SKM-1 (cell line): ENCODE data around the gene USP12.
"Not testable (repeated sequence)": the region's sequence is repeated elsewhere in the genome, so short reads cannot be mapped to it uniquely, and the experiment has no call there.

ENCODE experiments used
- DNase-seq: peaks from one replicate; lab custom pipeline; 2025; ENCODE audit not compliant: unreplicated experiment; lab: John Stamatoyannopoulos, UW

The USP12 gene

GRCh38 chr13:27124571-27124970 is 47.0 kb downstream of the USP12 start:
- no peak for DNase-seq

DNA sequence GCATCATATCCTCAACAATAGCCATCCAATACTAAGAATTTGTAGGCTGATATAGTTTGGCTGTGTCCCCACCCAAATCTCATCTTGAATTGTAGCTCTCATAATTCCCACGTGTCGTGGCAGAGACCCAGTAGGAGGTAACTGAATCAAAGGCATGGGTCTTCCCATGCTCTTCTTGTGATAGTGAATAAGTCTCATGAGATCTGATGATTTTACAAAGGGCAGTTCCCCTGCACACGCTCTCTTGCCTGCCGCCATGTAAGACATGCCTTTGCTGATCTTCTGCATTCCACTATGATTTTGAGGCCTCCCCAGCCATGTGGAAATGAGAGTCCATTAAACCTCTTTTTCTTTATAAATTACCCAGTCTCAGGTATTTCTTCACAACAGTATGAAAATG is 48.2 kb downstream of the USP12 start:
- not testable (repeated sequence) for DNase-seq

- DNase-seq, result no peak
These were observed 49.6 kb downstream of the USP12 start for GRCh38 chr13:27122036-27122435.

- DNase-seq, result no peak
These were observed 50.8 kb downstream of the USP12 start for GRCh38 chr13:27120811-27121210.

GRCh38 chr13:27120011-27120410 is 51.6 kb downstream of the USP12 start:
- no peak for DNase-seq

GRCh38 chr13:27118428-27119054 is 53.1 kb downstream of the USP12 start:
- DNase-seq, result no peak

GRCh38 chr13:27117952-27118351 is 53.7 kb downstream of the USP12 start:
- DNase-seq, result no peak

DNA sequence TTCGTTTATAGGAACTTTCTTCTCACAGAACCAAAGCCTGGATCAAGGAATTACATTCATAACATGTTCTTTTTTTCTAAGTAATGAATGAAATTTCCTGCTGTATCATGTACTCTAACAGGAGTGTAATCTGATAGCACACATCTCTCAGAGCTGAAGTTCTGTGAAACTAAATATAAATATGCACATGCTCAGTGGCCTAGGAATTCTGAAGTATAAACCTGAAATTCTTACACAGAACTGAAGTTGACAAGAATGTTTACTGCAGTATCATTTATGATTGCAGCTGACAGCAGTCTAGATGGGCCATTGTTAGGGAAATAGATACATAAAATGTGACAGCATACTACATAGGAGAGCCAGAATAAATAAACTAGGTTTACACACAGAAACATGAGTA is 54.5 kb downstream of the USP12 start:
- DNase-seq, result no peak

DNA sequence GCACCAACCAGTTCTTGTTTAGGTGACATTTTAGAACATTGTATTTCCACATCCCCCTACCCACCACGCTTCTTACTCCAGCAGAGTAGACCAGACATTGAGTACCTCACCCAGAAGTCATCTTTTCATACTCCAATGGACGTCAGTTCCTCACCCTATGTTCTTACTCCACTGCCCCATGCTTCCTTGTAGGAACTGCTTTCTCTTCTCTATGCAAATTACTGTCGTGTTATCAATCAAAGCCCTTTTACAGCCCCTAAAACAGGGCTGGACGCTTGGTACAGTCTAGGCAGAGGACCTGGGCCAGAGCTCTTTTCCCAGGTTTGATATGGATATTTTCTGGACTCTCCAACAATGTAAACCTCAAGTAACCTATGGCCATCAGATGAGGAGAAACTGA is 58.2 kb downstream of the USP12 start:
- no peak for DNase-seq

- DNase-seq, result no peak
These were observed 59.6 kb downstream of the USP12 start for GRCh38 chr13:27112006-27112405.

DNA sequence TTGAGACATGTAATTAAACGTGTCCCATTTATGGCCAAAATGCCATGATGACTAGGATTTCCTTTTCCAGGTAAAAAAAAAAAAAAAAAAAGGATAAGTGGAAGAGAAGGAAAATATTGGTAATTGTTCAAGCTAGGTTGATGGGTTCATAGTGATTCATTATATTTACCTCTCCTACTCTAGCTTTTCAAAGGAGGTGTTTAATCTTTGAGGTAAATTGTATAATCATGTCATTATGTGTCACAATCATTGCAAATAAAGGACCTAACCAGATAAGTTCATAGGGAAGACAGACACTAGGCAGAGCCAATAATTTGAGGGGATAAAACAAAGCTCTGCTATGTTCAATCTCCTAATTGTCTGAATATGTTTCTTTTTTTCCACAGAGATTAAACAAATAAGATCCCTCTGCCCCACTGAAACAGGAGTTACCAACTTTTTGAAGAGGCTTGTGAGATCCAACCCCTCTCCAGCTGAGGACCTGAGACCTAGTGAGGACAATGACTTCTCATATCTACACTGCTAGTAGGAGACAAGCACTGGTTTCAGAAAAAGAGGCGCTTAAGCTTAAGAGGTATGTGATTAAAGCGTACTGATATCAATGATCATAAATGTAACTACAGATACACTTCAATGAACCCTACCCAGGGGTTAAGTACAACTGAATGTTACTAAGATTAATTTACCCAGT is 61.4 kb downstream of the USP12 start:
- no peak for DNase-seq

DNA sequence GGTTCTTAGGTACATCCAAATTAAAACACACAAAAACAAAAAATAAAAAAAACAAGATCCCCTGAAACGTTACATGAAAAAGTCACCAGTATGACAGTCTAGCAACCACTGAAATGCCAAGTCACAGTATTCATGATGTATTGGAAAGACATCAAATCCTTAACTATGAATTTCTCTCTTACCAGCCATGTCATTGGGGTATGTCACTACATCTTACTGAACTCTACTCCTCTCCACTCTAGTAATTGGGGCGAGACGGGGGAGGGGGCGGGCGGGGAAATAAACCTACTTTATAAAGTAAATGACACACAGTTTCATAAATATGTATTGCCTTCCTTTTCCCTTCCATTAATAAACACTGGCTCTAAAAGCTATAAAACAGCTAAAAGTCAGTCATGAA is 65.5 kb downstream of the USP12 start:
- no peak for DNase-seq

DNA sequence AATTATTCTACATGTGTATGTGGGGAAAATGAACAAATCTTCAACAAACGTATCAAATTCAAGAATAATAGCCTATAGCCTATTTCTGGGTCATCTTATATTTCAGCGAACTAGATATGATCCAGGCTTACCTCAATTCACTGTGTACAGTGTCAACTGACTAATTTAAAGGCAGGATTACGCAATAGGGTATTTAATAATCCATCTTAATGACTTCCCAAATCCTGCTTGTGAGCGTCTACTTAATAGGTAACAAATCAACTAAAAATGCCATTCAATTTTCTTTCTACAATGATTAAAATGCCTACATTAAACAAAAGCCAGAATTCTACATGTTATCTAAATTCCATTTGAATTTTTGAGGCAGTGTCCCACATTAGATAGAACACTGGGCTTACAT is 67.0 kb downstream of the USP12 start:
- no peak for DNase-seq

GRCh38 chr13:27101847-27102246 is 69.8 kb downstream of the USP12 start:
- no peak for DNase-seq

DNA sequence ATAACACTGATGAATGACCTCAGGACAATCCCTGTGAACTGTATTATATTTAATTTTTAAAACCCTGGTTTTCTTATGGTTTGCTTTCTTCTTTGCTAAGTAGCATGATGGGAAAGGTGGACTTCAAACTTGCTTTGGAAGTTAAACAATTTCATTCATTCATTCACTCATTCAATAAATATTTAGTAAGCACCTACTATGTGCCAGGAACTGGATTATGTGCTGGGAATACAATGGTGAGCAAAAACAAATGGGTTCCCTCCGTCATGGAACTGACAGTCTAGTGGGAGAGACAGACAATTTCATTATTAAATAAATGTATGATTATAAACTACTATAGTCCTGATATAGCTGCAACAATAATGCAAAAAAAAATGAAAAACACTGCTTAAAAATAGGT is 70.3 kb downstream of the USP12 start:
- no peak for DNase-seq

DNA sequence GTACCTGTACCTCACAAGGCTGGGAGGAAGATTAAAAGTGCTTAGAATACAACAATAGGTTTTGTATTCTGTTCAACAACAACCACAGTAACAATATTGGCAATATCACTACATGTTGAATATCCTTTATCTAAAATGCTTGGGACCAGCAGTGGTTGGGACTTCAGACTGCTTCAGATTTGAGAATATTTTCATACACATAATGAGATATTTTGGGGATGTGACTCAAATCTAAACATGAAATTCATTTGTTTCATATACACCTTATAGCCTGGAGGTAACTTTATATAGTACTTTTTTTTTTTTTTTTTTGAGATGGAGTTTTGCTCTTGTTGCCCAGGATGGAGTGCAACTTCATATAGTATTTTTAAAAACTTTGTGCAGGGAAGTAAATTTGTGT is 73.9 kb downstream of the USP12 start:
- DNase-seq, result no peak

- no peak for DNase-seq
These were observed 80.2 kb downstream of the USP12 start for GRCh38 chr13:27091451-27091850.

- no peak for DNase-seq
These were observed 83.0 kb downstream of the USP12 start for GRCh38 chr13:27088619-27089018.

GRCh38 chr13:27086599-27087265 is 84.9 kb downstream of the USP12 start:
- no peak for DNase-seq

DNA sequence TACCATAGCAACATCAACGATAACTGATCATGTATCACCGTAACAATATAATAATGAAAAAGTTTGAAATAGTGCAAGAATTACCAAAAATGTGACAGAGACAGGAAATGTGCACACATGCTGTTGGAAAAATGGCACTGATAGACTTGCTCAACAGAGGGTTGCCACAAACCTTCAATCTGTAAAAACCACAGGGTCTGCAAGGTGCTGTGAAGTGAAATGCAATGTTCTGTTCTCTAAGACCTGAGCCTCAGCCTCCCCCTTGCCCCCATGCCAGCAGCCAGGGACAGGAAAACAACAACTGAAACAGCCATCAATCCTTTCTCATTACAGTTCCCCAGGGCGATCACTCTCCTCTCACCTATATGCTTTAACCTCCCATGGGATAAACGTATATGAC is 88.4 kb downstream of the USP12 start:
- no peak for DNase-seq

DNA sequence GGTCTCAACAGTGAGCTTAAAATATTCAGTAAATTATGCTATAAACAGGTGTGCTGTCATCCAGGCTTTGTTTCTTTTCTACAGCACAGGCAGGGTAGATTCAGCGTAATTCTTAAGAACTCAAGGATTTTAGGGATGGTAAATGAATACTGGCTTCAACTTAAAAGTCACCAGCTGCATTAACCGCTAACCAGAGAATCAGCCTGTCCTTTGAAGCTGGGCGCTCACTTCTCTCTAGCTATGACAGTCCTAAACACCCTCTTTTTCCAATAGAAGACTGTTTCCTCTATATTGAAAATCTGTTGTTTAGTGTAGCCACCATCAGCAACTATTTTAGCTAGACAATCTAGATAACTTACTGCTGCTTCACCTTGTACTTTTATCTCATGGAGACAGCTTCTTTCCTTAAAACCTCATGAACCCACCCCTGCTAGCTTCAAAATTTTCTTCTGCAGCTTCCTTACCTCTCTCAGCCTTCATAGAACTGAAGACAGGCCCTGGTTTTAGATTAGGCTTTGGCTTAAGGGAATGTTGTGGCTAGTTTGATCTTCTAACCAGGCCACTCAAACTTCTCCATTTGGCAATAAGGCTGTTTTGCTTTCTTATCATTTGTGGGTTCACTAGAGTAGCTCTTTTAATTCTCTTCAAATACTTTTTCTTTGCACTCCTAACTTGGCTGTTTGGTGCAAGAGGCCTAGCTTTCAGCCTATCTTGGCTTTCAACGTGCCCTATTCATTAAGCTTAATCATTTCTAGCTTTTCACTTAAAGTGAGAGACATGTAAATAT is 89.5 kb downstream of the USP12 start:
- DNase-seq, result no peak
